ENCODE results near the gene ABHD13.
"Not testable (repeated sequence)": the region's sequence is repeated elsewhere in the genome, so short reads cannot be mapped to it uniquely, and the experiment has no call there.

ABHD13 gene

DNA sequence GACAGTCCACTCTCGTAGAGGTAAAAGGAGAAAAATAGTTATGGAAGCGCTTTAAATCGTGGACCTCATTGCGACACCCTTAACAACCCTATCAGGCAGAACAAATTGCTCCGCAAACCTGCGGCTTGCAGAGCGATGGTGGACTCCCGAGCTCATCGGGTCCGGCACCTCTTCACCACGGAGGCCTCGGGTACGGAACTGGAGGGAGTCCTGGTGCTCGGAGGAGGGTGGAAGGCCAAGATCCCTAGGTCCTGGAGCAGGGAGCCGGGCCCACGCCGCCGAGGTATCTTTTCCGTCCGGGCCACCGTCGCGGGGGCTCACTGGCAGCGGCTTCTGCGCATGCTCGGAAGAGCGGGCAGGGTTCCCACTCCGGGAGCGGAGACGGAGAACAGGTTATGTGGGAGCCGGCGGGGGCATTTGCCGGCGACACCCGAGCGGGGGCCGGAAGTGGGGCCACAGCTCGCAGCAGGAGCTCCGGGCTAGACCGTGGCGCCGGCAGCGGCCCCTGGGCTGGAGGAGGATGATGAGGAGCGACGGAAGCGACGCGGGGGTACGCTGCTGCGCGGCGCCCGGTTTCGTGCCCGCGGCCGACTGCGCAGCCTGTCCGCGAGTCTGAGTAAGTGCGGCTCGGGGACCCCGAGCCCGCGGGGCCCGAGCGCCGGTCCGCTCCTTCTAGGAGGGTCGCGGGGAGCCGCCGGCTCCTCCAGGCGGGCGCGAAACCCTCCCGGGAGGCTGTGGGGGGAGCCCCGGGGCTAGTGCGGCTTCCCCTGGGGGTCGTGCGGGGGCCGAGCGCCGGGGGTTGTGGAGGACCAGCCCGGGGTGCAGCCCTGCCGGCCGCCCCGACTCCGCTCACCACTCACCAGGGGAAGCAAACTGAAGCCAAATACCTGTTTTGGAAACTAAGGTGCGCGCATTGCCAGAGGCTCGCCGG lies at the start of gene ABHD13:
Gene ABHD13, plus strand, starts transcription at position 349 of the 931 bp plus-strand sequence. CDS start 10,827 bp downstream, outside the sequence.
- DNase-seq = peak; percentile 100

DNA sequence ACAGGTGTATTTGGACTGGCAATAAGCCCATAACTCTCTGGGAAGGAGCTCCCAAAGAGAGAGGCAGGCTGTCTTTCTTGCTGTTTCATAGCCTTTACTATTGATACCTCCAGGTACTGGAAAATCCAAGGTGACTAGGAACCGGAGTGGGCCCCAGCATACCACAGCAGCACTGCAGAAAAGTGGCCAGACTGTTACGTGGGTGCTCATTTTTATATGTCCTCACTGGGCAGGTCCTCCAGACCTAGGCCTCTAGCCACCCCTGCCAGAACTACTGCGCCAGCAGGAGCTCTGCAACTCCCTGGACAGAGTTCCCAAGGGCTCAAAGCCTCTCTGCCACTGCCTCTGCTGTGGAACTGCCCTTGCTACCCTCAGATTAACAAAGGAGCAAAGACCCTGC lies 49.3 kb upstream of the ABHD13 start:
- DNase-seq = no peak

DNA sequence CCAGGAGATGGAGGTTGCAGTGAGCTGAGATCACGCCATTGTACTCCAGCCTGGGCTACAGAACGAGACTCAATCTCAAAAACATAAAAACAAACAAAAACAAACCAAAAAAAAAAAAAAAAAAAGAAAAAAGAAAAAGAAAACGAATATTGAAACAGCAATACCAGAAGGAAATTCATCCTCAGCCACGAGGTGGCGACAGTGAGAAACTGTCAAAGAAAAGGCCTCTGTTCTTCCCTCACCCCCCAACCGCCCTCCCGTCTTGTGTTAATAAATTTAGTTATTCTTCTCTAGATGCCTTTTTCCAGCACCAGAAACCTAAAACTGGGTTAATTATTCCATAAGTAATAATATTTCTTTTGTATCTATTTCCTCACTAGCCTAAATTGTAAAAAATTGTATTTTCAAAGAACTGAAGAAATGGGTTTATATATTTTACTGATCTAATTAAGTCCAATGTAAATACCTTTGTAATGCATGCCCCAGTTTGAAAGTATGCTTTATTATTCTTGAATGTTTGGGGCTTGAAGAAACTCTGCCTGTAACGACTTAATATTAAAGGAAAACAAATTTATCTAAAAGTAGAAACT lies 41.4 kb upstream of the ABHD13 start:
- DNase-seq = no peak

GRCh38 chr13:108178078-108178477 lies 40.1 kb upstream of the ABHD13 start:
- no peak for DNase-seq

GRCh38 chr13:108182652-108183051 lies 35.5 kb upstream of the ABHD13 start:
- no peak for DNase-seq

GRCh38 chr13:108185223-108185622 lies 33.0 kb upstream of the ABHD13 start:
- no peak for DNase-seq

DNA sequence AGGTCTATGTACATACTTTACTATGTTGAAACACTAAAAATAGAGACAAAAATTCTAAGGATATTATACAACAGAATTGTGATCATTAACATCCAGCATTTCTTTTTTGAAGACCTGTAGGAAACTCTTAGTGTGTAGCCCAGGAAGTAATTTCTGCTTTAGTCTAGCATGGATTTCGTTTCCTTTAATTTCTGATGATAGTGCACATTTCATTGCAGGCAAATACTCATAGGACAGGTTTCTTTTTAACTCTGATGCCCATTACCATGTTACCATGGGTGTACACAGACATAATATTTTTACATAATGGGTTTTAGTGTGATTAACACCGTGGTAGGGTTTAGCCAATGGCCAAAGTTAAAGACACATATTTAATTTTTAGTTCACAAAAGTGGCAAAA lies 29.9 kb upstream of the ABHD13 start:
- no peak for DNase-seq

DNA sequence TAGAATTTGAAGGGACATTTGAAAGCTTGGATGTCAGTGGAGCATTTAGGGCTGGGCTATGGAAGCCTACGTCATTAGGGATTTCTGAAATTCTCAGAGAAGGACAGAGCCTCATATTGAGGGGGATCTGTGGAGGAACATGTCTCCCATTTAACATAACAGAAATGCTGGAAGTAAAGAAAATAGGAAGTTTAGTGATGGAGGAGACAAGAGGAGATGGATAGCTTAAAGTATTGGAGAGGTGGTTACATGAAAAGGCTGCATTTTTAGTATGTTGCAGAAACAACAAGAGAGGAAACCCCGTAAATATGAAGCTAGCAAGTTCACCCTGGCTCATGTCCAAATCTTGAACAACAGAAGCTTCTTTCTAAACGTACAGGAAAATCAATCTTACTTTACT lies 27.3 kb upstream of the ABHD13 start:
- DNase-seq = no peak

DNA sequence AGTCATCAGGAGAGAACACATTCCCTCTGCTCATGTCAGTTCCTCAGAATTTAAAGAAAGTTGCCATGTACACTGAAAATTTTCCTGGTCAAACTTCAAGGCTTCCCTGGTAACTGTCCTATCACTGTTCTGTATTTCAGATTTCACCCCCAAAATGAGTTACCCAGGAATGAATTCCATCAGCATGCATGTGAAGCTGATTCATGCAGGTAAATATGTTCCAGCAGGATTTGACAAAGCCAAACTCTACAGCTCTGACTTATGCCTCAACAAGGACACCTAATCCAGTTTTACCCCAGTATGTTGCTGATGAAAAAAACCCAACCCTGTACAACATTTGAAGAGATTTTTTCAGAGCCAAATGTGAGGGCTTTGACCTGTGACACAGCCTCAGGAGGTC lies 24.4 kb upstream of the ABHD13 start:
- DNase-seq = no peak

DNA sequence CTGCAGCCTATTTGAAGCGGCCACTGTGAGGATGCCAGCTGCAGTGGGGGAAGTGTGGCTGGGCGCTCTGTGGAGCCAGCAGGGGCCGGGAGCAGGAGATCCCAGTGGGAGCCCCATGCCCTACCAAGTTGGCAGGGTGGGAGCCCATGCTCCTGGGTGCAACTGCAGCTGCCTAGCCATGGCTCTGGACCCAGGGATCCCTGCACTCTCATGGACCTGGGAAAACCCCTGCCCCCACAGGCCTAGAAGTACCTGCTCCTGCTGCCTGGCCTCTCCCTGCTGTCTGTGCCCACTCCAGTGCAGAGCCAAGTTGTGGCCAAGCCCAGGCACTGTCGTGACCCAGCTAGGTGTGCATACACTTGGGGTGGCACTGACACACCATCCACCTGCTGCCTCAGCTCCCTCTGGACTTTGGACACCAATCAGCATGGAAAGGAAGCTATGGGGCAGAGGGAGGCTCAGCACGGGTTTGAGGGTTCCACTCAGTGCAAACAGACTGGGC lies 23.7 kb upstream of the ABHD13 start:
- DNase-seq = no peak

DNA sequence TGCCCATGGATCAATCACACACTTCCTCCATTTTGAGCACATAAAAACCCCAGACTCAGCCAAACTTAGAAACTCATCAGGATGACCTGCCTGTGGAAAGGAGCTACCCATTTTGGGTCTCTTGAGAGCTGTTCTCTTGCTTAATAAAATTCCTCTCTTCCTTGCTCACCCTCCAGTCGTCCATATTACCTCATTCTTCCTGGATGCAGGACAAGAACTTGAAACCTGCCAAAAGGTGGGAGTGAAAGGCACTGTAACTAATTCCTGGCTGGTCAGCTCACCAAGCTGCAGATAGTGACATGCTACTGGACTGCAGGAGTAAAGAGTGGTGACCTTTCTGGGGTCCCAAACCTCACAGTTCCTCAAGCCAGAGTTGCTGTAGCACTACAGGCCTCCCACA lies 23.0 kb upstream of the ABHD13 start:
- no peak for DNase-seq

GRCh38 chr13:108195861-108196260 lies 22.3 kb upstream of the ABHD13 start:
- no peak for DNase-seq

- DNase-seq = no peak
Measured at GRCh38 chr13:108200781-108201398, 17.3 kb upstream of the ABHD13 start.

DNA sequence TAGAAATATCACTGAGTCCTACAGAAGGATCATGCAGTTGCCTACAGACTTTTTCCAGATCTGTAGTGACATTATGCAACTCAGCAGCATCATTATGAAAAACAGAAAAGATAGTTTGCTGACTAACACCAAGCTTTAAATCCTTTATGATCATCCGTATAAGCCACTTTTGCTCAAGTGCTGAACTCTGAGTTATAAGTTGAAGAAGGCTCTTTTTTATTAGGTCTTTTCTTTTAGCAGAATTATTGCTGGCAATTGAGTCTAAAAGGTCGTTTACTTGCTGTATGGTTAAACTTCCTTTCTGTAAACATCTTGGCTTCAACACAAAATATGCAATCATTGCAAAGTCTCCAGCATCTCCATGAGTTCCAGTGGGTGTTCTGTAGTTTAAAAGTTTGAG lies 7.6 kb upstream of the ABHD13 start:
- DNase-seq = no peak

DNA sequence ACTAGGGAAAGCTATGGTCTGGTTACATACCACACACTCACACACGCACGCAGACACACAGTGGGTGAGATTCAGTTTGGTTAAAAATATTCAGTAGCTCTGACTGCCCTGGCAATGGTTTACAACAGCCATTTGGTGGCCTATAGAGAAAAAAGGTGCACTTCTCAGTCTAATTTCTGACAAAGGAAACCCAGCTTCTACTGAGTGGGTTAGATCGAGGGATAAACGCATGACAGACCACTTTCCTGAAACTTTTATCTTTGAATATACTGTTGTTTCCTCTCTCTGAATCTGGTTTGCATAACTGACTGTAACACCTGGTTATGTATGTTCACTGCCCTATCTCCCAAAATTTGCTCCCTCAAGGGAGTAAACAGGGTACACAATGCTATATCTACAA lies 5.3 kb upstream of the ABHD13 start:
- DNase-seq = no peak

- DNase-seq = peak; percentile 58
Measured at GRCh38 chr13:108213946-108214345, 4.2 kb upstream of the ABHD13 start.

- peak; percentile 58 for DNase-seq
Measured at GRCh38 chr13:108214441-108215271, 3.5 kb upstream of the ABHD13 start.

GRCh38 chr13:108215436-108215835 lies 2.8 kb upstream of the ABHD13 start, which contains the start of gene LIG4:
LIG4 (minus strand) TSS chr13:108215536; CDS start chr13:108211268, 4,268 bp downstream.
- peak; percentile 100 for DNase-seq

DNA sequence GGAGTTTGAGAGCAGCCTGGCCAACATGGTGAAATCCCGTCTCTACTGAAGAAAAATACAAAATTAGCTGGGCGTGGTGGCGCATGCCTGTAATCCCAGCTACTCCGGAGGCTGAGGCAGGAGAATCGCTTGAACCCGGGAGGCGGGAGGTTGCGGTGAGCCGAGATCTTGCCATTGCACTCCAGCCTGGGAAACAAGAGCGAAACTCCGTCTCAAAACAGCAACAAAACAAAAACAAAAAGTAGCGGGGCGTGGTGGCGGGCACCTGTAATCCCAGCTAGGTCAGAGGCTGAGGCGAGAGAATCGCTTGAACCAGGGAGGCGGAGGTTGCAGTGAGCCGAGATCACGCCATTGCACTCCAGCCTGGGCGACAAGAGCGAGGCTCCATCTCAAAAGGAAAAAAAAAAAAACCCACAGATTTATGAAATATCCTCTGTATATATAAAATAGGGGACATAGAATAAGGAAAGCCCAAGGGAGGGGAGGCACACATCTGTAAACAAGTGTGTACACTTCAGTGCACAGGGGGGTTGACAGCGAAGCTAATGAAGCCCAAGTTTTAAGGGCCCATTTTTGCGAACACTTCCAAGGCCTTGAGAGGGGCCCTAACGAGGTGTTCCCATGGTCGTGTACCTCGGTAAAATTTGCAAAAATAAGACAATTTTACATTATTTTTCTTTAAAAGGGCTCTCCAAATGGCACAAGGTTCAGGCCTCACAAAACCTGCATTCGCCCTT lies 717 bp upstream of the ABHD13 start:
- not testable (repeated sequence) for DNase-seq

- DNase-seq = no peak
Measured at GRCh38 chr13:108220041-108220440, 1.8 kb downstream of the ABHD13 start.

DNA sequence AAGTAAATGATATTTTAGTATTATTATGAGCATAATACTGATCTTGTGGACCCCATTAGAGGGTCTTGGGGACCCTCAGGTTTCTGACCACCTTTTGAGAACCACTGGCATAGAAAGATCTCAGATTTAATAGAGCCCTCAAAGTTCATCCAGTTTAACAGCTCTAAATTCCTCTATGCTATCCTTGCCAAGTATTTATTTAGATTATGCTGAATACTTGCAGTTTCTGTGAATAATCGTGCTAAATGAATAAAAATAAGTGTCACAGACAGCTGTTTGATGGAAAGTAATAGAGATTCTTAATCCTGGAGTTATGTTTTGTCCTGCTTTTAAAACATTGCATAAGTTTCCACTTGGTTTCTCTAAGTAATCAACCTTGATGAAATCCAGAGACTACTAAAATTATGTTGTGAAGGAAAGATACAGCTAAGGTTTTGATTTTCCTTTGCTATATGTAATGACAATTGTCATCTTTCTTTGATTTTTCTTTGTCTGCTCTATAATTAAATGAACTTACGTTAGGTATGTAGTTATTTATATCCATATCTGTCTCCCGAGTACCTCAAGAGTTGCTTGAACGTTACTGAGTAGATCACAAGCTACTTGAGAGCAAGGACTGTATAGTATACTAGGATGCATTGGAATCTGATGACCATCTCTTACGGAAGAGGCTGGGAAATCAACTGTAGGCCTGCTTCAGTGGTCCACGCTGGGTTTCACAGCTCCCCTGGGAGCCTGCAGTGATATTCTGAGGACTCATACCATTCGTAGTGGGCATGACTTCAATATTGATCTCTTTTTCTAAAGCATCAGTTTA lies 5.7 kb downstream of the ABHD13 start:
- no peak for DNase-seq
